Vagina (tissue), 2 donors: ENCODE measurements around the gene NSD2.

Experiments
- CTCF ChIP-seq, 3 experiments: fragments of 450-650 bp in 2 of 3; fragments of 200-600 bp in 1 of 3; sonication (generic) in 1 of 3; IDR thresholded peaks; one replicate each; pipeline ENCODE4 v1.5.1; 2017 to 2019; ENCODE audit warnings: antibody characterized with exemption in 3 of 3, mild to moderate bottlenecking in 2 of 3, moderate library complexity in 2 of 3
- POLR2A ChIP-seq, 2 donors: fragments of 450-650 bp; IDR thresholded peaks; one replicate each; pipeline ENCODE4 v1.6.1; 2017; ENCODE audit warnings: antibody characterized with exemption in 2 of 2, mild to moderate bottlenecking in 2 of 2, moderate library complexity in 2 of 2
- POLR2AphosphoS5 ChIP-seq, 2 donors: sonication (generic); formaldehyde crosslinking; IDR thresholded peaks; one replicate each; pipeline ENCODE4 v1.9.0; 2017; ENCODE audit warnings: antibody characterized with exemption in 2 of 2, mild to moderate bottlenecking in 2 of 2, low read depth in 1 of 2; ENCODE audit not compliant: insufficient read depth in 1 of 2

- TF ChIP-seq POLR2A (IDR thresholded peaks at IDR 0.05) (no peak), CTCF (IDR thresholded peaks at IDR 0.05) (no peak), POLR2AphosphoS5 (IDR thresholded peaks at IDR 0.05; ENCODE audit: insufficient read depth in 1 of 2, low read depth in 1 of 2) (no peak)
These were observed 5.0 kb upstream of the NSD2 start for GRCh38 chr4:1866189-1866661.
